OCI-LY7 (cell line): ENCODE measurements around the gene NFIA. TPM values are rescaled to one million over a fixed set of nuclear protein-coding genes. Genes with fewer than 3 reads are reported as not detected.

Experiments used
- BruUV-seq: library from RNA; stranded (reverse); fragments of 400-500 nt; replicated peaks from 2 replicates; lab custom pipeline; 2021; lab: Mats Ljungman, UMichigan
- CTCF ChIA-PET: fragments of 300-600 bp; sonication (Branson Sonifier 250); formaldehyde crosslinking; loops from one replicate; lab custom pipeline; 2022; ENCODE audit warnings: antibody characterized with exemption; ENCODE audit not compliant: unreplicated experiment; lab: Charles Lee
- POLR2A ChIA-PET: fragments of 300-600 bp; sonication (Branson Sonifier 250); formaldehyde crosslinking; loops from one replicate; lab custom pipeline; 2022; ENCODE audit warnings: antibody characterized with exemption; lab: Charles Lee
- DNase-seq: peaks from one replicate; pipeline ENCODE4 v3.0.0-alpha.2; 2015; ENCODE audit warnings: low spot score
- H2AFZ ChIP-seq: fragments of 200-600 bp; sonication (generic), shearing (Covaris generic); 2 replicates; pipeline ENCODE4 v1.6.1; 2014; ENCODE audit warnings: mild to moderate bottlenecking, antibody characterized with exemption, low read length, moderate library complexity
- H3K27ac ChIP-seq: fragments of 200-600 bp; sonication (generic); 2 replicates; pipeline ENCODE4 v1.5.1; 2014; ENCODE audit warnings: mixed run types, low read depth, mild to moderate bottlenecking, moderate library complexity, low read length, inconsistent platforms; ENCODE audit not compliant: poor library complexity, severe bottlenecking
- H3K36me3 ChIP-seq: fragments of 200-600 bp; sonication (generic); 2 replicates; pipeline ENCODE4 v1.6.1; 2014; ENCODE audit warnings: mild to moderate bottlenecking, antibody characterized with exemption, low read length, moderate library complexity, mixed read lengths; ENCODE audit not compliant: insufficient read depth
- H3K4me1 ChIP-seq: fragments of 200-600 bp; sonication (generic); 2 replicates; pipeline ENCODE4 v1.5.1; 2014; ENCODE audit warnings: mild to moderate bottlenecking, low read length; ENCODE audit not compliant: insufficient read depth, poor library complexity, severe bottlenecking
- H3K4me2 ChIP-seq: fragments of 200-600 bp; sonication (generic); 2 replicates; pipeline ENCODE4 v1.6.1; 2014; ENCODE audit warnings: mild to moderate bottlenecking, low read length
- H3K4me3 ChIP-seq: fragments of 200-600 bp; sonication (generic); 2 replicates; pipeline ENCODE4 v1.5.1; 2014; ENCODE audit warnings: mild to moderate bottlenecking, low read depth, low read length; ENCODE audit not compliant: poor library complexity, severe bottlenecking
- H3K79me2 ChIP-seq: fragments of 200-600 bp; sonication (generic); 2 replicates; pipeline ENCODE4 v1.6.1; 2016; ENCODE audit warnings: low read depth, mild to moderate bottlenecking, low read length, moderate library complexity, mixed read lengths; ENCODE audit not compliant: insufficient read depth
- H3K9me2 ChIP-seq: fragments of 200-600 bp; sonication (generic); 2 replicates; pipeline ENCODE4 v1.6.1; 2016; ENCODE audit warnings: mild to moderate bottlenecking, low read length, mixed read lengths; ENCODE audit not compliant: insufficient read depth
- H3K9me3 ChIP-seq: fragments of 200-600 bp; sonication (generic); 2 replicates; pipeline ENCODE4 v1.6.1; 2014; ENCODE audit warnings: mild to moderate bottlenecking, mixed run types, low read length, mixed read lengths
- H4K20me1 ChIP-seq: fragments of 200-600 bp; sonication (generic); 2 replicates; pipeline ENCODE4 v1.6.1; 2014; ENCODE audit warnings: mild to moderate bottlenecking, antibody characterized with exemption, low read length, moderate library complexity, mixed read lengths; ENCODE audit not compliant: insufficient read depth
- CTCF ChIP-seq: fragments of 200-600 bp; sonication (generic); conservative IDR thresholded peaks from 2 replicates; pipeline ENCODE4 v1.5.1; 2014; ENCODE audit warnings: mild to moderate bottlenecking, antibody characterized with exemption, low read length, moderate library complexity, mixed read lengths
- EZH2phosphoT487 ChIP-seq: fragments of 200-600 bp; sonication (generic); IDR thresholded peaks from 2 replicates; pipeline ENCODE4 v1.6.1; 2018; ENCODE audit warnings: low read depth, borderline replicate concordance, mild to moderate bottlenecking, mixed run types, antibody characterized with exemption, low read length, moderate library complexity, mixed read lengths
- intact Hi-C: fragments of 100-400 bp; cut with micrococcal nuclease; formaldehyde crosslinking; loops from one replicate; pipeline ENCODE4 v1.10.0; 2022; ENCODE audit not compliant: unreplicated experiment
- total RNA-seq, 2 experiments: library from RNA; depleted of rRNA in 1 of 2; stranded (reverse); fragments of >200 nt in 1 of 2; shearing (Covaris generic) in 1 of 2; gene quantifications; 2 replicates each; pipeline ENCODE4 v1.2.3, GENCODE V29; 2014 to 2022

Gene NFIA
- total RNA-seq, 2 experiments from 2014 or later: 2.8 to 18.8 TPM

- Histone ChIP-seq H3K36me3 (no peaks in the 10 kb centered on the region), H3K9me3 (no peaks in the 10 kb centered on the region), H4K20me1 (no peaks in the 10 kb centered on the region), H3K4me2 (no peak overlapping the region), H3K27ac (no peak overlapping the region), H2AFZ (no peak overlapping the region), H3K79me2 (no peaks in the 10 kb centered on the region), H3K4me3 (no peak overlapping the region), H3K9me2 (no peaks in the 10 kb centered on the region), H3K4me1 (no peaks in the 10 kb centered on the region)
- no peak for TF ChIP-seq CTCF
- no peak for TF ChIP-seq EZH2phosphoT487
- intact Hi-C loops: no loop called here
- no TSS peak for BruUV-seq
- DNase-seq: no peak
- CTCF ChIA-PET: no interaction called here
- POLR2A ChIA-PET: interaction anchor here (0.6 to 0.7 kb wide), 3 partner anchors 384 to 1823 kb away, joined by 3 to 4 read pairs (median 4); no protein-coding TSS in a partner anchor
Observed at GRCh38 chr1:61042466-61043009, 39.8 kb upstream of the NFIA start.

- Histone ChIP-seq H3K4me2 (no peak overlapping the region), H3K4me3 (no peak overlapping the region), H3K79me2 (no peaks in the 10 kb centered on the region), H3K9me3 (no peaks in the 10 kb centered on the region), H3K27ac (no peak overlapping the region), H4K20me1 (no peaks in the 10 kb centered on the region), H3K4me1 (no peaks in the 10 kb centered on the region), H3K36me3 (no peaks in the 10 kb centered on the region), H2AFZ (no peak overlapping the region), H3K9me2 (no peaks in the 10 kb centered on the region)
- ChIA-PET POLR2A (interaction anchor here (0.6 to 0.7 kb wide), 3 partner anchors 385 to 1822 kb away, joined by 3 to 4 read pairs (median 4); no protein-coding TSS in a partner anchor), CTCF (no interaction called here)
- intact Hi-C loops: no loop called here
- TF ChIP-seq EZH2phosphoT487 (no peak), CTCF (peak; percentile 77)
- no peak for DNase-seq
- no TSS peak for BruUV-seq
Observed at GRCh38 chr1:61043010-61043820, 39.1 kb upstream of the NFIA start.

GRCh38 chr1:61046434-61046833, 35.9 kb upstream of the NFIA start:
- H3K4me3 ChIP-seq: no peak overlapping the region
- H3K4me2 ChIP-seq: no peak overlapping the region
- H4K20me1 ChIP-seq: no peaks in the 10 kb centered on the region
- ChIA-PET CTCF (no interaction called here), POLR2A (no interaction called here)
- no peaks in the 10 kb centered on the region for H3K9me2 ChIP-seq
- no peaks in the 10 kb centered on the region for H3K79me2 ChIP-seq
- H3K27ac ChIP-seq: no peak overlapping the region
- no peak for DNase-seq
- peaks cover 3% of the 10 kb centered on the region for H3K4me1 ChIP-seq
- TF ChIP-seq EZH2phosphoT487 (no peak), CTCF (no peak)
- H2AFZ ChIP-seq: no peak overlapping the region
- no TSS peak for BruUV-seq
- intact Hi-C loops: no loop called here
- no peaks in the 10 kb centered on the region for H3K36me3 ChIP-seq
- H3K9me3 ChIP-seq: no peaks in the 10 kb centered on the region
